GM12865 (cell line): ENCODE data around the gene MTUS2.

Source experiments
- DNase-seq: peaks from one replicate; pipeline ENCODE4 v3.0.0; 2010; ENCODE audit warnings: low read depth
- H3K4me3 ChIP-seq: 2 replicates; pipeline ENCODE4 v1.5.1; 2011; ENCODE audit warnings: mild to moderate bottlenecking, low read depth, low read length, control low read depth
- CTCF ChIP-seq: IDR thresholded peaks from 2 replicates; pipeline ENCODE4 v1.5.1; 2011; ENCODE audit warnings: low read length, control low read depth, low read depth, inconsistent platforms; ENCODE audit not compliant: insufficient read depth; ENCODE audit errors: missing control alignments

The MTUS2 gene

GRCh38 chr13:28830580-28830979 lies 10.4 kb downstream of the MTUS2 start:
- no peak for DNase-seq
- no peak overlapping the region for H3K4me3 ChIP-seq
- TF ChIP-seq CTCF: no peak

GRCh38 chr13:28831117-28831516 lies 11.0 kb downstream of the MTUS2 start:
- TF ChIP-seq CTCF: no peak
- DNase-seq: no peak

GRCh38 chr13:28837111-28837510 lies 17.0 kb downstream of the MTUS2 start:
- TF ChIP-seq CTCF: no peak
- no peak overlapping the region for H3K4me3 ChIP-seq
- DNase-seq: no peak

More at GRCh38 chr13:28831117-28831516, 11.0 kb downstream of the MTUS2 start:
- no peak overlapping the region for H3K4me3 ChIP-seq

- no peak for DNase-seq
- no peak for TF ChIP-seq CTCF
- H3K4me3 ChIP-seq: no peak overlapping the region
Observed at GRCh38 chr13:28843639-28844038, 23.5 kb downstream of the MTUS2 start.

- no peak for TF ChIP-seq CTCF
- no peak for DNase-seq
- no peak overlapping the region for H3K4me3 ChIP-seq
Observed at GRCh38 chr13:28849441-28849840, 29.3 kb downstream of the MTUS2 start.

GRCh38 chr13:28850226-28850625 lies 30.1 kb downstream of the MTUS2 start:
- DNase-seq: no peak
- no peak for TF ChIP-seq CTCF
- H3K4me3 ChIP-seq: no peak overlapping the region

- no peak overlapping the region for H3K4me3 ChIP-seq
- no peak for DNase-seq
- TF ChIP-seq CTCF: no peak
Observed at GRCh38 chr13:28851422-28851821, 31.3 kb downstream of the MTUS2 start.
